C4-2B (cell line): ENCODE results near the gene CBX3.

Experiments used
- CTCF ChIP-seq: fragments of 450-650 bp; conservative IDR thresholded peaks from 2 replicates; pipeline ENCODE4 v1.5.1; 2017; ENCODE audit warnings: mild to moderate bottlenecking
- ZFX ChIP-seq: fragments of 450-650 bp; IDR thresholded peaks from 2 replicates; pipeline ENCODE4 v1.6.1; 2017

GRCh38 chr7:26203016-26203415 is 1.5 kb downstream of the CBX3 start:
- no peak for TF ChIP-seq CTCF
- TF ChIP-seq ZFX: no peak
